Mesenchymal stem cell (in vitro differentiated cells and primary cell): ENCODE data around the gene HRH2.

Source experiments
- DNase-seq: peaks from one replicate; pipeline ENCODE4 v3.0.0-alpha.2; 2013
- H2AFZ ChIP-seq: one replicate; pipeline ENCODE4 v1.6.1; 2013; ENCODE audit warnings: low read depth, mild to moderate bottlenecking, control low read depth, inconsistent platforms, low read length, moderate library complexity
- H2AK5ac ChIP-seq: 2 replicates; pipeline ENCODE4 v1.6.1; 2013; ENCODE audit warnings: low read length, moderate library complexity, mild to moderate bottlenecking, inconsistent platforms; ENCODE audit not compliant: severe bottlenecking
- H2BK120ac ChIP-seq: one replicate; pipeline ENCODE4 v1.6.1; 2013; ENCODE audit warnings: low read depth, mild to moderate bottlenecking, inconsistent platforms, low read length, moderate library complexity
- H2BK12ac ChIP-seq, 2 experiments: one replicate each; pipeline ENCODE4 v1.6.1; 2013; ENCODE audit warnings: inconsistent platforms in 2 of 2, low read length in 2 of 2, mild to moderate bottlenecking in 2 of 2, moderate library complexity in 2 of 2, control low read depth in 1 of 2
- H2BK15ac ChIP-seq: one replicate; pipeline ENCODE4 v1.6.1; 2013; ENCODE audit warnings: mild to moderate bottlenecking, low read depth, inconsistent platforms; ENCODE audit not compliant: poor library complexity, severe bottlenecking
- H2BK5ac ChIP-seq: 2 replicates; pipeline ENCODE4 v1.6.1; 2013; ENCODE audit warnings: low read depth, mild to moderate bottlenecking, low read length, control low read depth, inconsistent platforms; ENCODE audit not compliant: poor library complexity, severe bottlenecking
- H3K14ac ChIP-seq, 2 experiments: one replicate each; pipeline ENCODE4 v1.6.1; 2013; ENCODE audit warnings: inconsistent platforms in 2 of 2, low read length in 2 of 2, control low read depth in 1 of 2, mild to moderate bottlenecking in 1 of 2, moderate library complexity in 1 of 2
- H3K18ac ChIP-seq, 2 experiments: one replicate each; pipeline ENCODE4 v1.6.1; 2013; ENCODE audit warnings: inconsistent platforms in 2 of 2, low read length in 2 of 2, control low read depth in 1 of 2, low read depth in 1 of 2, mild to moderate bottlenecking in 1 of 2
- H3K23ac ChIP-seq, 2 experiments: one replicate each; pipeline ENCODE4 v1.6.1; 2013; ENCODE audit warnings: inconsistent platforms in 2 of 2, low read length in 2 of 2, mild to moderate bottlenecking in 2 of 2, moderate library complexity in 2 of 2, control low read depth in 1 of 2
- H3K27ac ChIP-seq: 2 replicates; pipeline ENCODE4 v1.5.1; 2013; ENCODE audit warnings: mild to moderate bottlenecking, moderate library complexity, low read length, control low read depth, inconsistent platforms; ENCODE audit not compliant: poor library complexity, severe bottlenecking
- H3K27me3 ChIP-seq, 2 experiments: 2 replicates each; pipeline versions ENCODE4 v1.6.1 to v1.7.0; 2013; ENCODE audit warnings: low read length in 2 of 2, mild to moderate bottlenecking in 2 of 2, moderate library complexity in 2 of 2, control low read depth in 1 of 2, inconsistent platforms in 1 of 2; ENCODE audit not compliant: control insufficient read depth in 1 of 2, insufficient read depth in 1 of 2
- H3K36me3 ChIP-seq, 2 experiments: 2 replicates each; pipeline versions ENCODE4 v1.6.1 to v1.7.0; 2013; ENCODE audit warnings: low read length in 2 of 2, control low read depth in 1 of 2, inconsistent platforms in 1 of 2, low read depth in 1 of 2, mild to moderate bottlenecking in 1 of 2; ENCODE audit not compliant: insufficient read depth in 2 of 2, control insufficient read depth in 1 of 2
- H3K4ac ChIP-seq, 2 experiments: one replicate each; pipeline ENCODE4 v1.6.1; 2013; ENCODE audit warnings: inconsistent platforms in 2 of 2, low read length in 2 of 2, mild to moderate bottlenecking in 2 of 2, moderate library complexity in 2 of 2, control low read depth in 1 of 2, low read depth in 1 of 2
- H3K4me1 ChIP-seq: 2 replicates; pipeline ENCODE4 v1.6.1; 2013; ENCODE audit warnings: low read depth, low read length, control low read depth; ENCODE audit not compliant: control insufficient read depth, insufficient read depth
- H3K4me2 ChIP-seq: 2 replicates; pipeline ENCODE4 v1.6.1; 2013; ENCODE audit warnings: low read length, mild to moderate bottlenecking, inconsistent platforms; ENCODE audit not compliant: poor library complexity, severe bottlenecking
- H3K4me3 ChIP-seq, 2 experiments: 2 replicates each; pipeline versions ENCODE4 v1.5.1 to v1.7.0; 2013; ENCODE audit warnings: low read length in 2 of 2, mild to moderate bottlenecking in 2 of 2, control low read depth in 1 of 2, low read depth in 1 of 2; ENCODE audit not compliant: insufficient read depth in 1 of 2
- H3K79me1 ChIP-seq: replicated peaks from 2 replicates; pipeline ENCODE4 v1.6.1; 2013; ENCODE audit warnings: mild to moderate bottlenecking, control low read depth, low read length, inconsistent platforms; ENCODE audit not compliant: poor library complexity, severe bottlenecking
- H3K9ac ChIP-seq: 2 replicates; pipeline ENCODE4 v1.7.0; 2013; ENCODE audit warnings: mild to moderate bottlenecking, low read length, moderate library complexity
- H3K9me3 ChIP-seq: 2 replicates; pipeline ENCODE4 v1.7.0; 2013; ENCODE audit warnings: mild to moderate bottlenecking, low read length; ENCODE audit not compliant: control insufficient read depth
- H4K8ac ChIP-seq: one replicate; pipeline ENCODE4 v1.6.1; 2013; ENCODE audit warnings: inconsistent platforms, mild to moderate bottlenecking, low read length, moderate library complexity
- H4K91ac ChIP-seq: one replicate; pipeline ENCODE4 v1.6.1; 2013; ENCODE audit warnings: mild to moderate bottlenecking, low read length, inconsistent platforms
- WGBS: methylation state at CpG from one replicate; pipeline ENCODE4 v1.1.7; 2013; ENCODE audit warnings: mixed read lengths; 5-methylcytosine and 5-hydroxymethylcytosine counted together

The HRH2 gene

GRCh38 chr5:175693741-175694140 lies 35.9 kb downstream of the HRH2 start:
- Histone ChIP-seq H2BK15ac (no peak overlapping the region), H2BK5ac (no peak overlapping the region), H3K4me3 (no peak overlapping the region), H3K18ac (no peak overlapping the region), H3K27me3 (peaks cover 0 to 34% of the 10 kb centered on the region in 2 experiments), H3K36me3 (no peaks in the 10 kb centered on the region), H3K4me2 (no peak overlapping the region), H2BK120ac (no peak overlapping the region), H3K9me3 (no peaks in the 10 kb centered on the region), H3K27ac (no peak overlapping the region), H3K9ac (no peak overlapping the region), H3K14ac (no peak overlapping the region), H3K4me1 (peaks cover 2% of the 10 kb centered on the region), H2AK5ac (no peak overlapping the region), H4K8ac (no peak overlapping the region), H4K91ac (no peak overlapping the region), H3K4ac (no peak overlapping the region), H2BK12ac (no peak overlapping the region), H3K79me1 (no peaks in the 10 kb centered on the region), H3K23ac (no peak overlapping the region), H2AFZ (no peak overlapping the region)
- WGBS = 77% methylated on average over 5 of the region's 5 CpGs
- no peak for DNase-seq

GRCh38 chr5:175694371-175695160 lies 36.7 kb downstream of the HRH2 start:
- Histone ChIP-seq H2AK5ac (no peak overlapping the region), H2AFZ (no peak overlapping the region), H2BK120ac (no peak overlapping the region), H2BK5ac (no peak overlapping the region), H3K36me3 (no peaks in the 10 kb centered on the region), H3K9ac (no peak overlapping the region), H3K79me1 (no peaks in the 10 kb centered on the region), H3K4me3 (no peak overlapping the region), H3K27ac (no peak overlapping the region), H3K14ac (no peak overlapping the region), H4K91ac (no peak overlapping the region), H4K8ac (no peak overlapping the region), H2BK12ac (no peak overlapping the region), H3K27me3 (peaks cover 0 to 32% of the 10 kb centered on the region in 2 experiments), H3K9me3 (no peaks in the 10 kb centered on the region), H3K23ac (no peak overlapping the region), H2BK15ac (no peak overlapping the region), H3K4me1 (peaks cover 2% of the 10 kb centered on the region), H3K4ac (no peak overlapping the region), H3K4me2 (no peak overlapping the region), H3K18ac (no peak overlapping the region)
- DNase-seq = no peak
- WGBS = 89% methylated on average over 13 of the region's 13 CpGs

GRCh38 chr5:175695161-175696126 lies 37.6 kb downstream of the HRH2 start:
- WGBS = 81% methylated on average over 19 of the region's 19 CpGs
- no peak overlapping the region for H3K9ac ChIP-seq

More at GRCh38 chr5:175695161-175696126, 37.6 kb downstream of the HRH2 start:
- H3K27ac ChIP-seq = no peak overlapping the region
- H3K23ac ChIP-seq = no peak overlapping the region
- H3K14ac ChIP-seq = no peak overlapping the region
- no peak overlapping the region for H3K18ac ChIP-seq
- H2BK5ac ChIP-seq = no peak overlapping the region
- no peak overlapping the region for H2BK120ac ChIP-seq
- H3K9me3 ChIP-seq = no peaks in the 10 kb centered on the region
- H4K8ac ChIP-seq = no peak overlapping the region
- no peak overlapping the region for H3K4me2 ChIP-seq
- H3K79me1 ChIP-seq = no peaks in the 10 kb centered on the region
- H3K27me3 ChIP-seq = peaks cover 0 to 38% of the 10 kb centered on the region in 2 experiments
- H2AK5ac ChIP-seq = no peak overlapping the region
- no peak overlapping the region for H2BK15ac ChIP-seq
- H3K4me3 ChIP-seq = no peak overlapping the region
- no peaks in the 10 kb centered on the region for H3K36me3 ChIP-seq
- H2AFZ ChIP-seq = no peak overlapping the region
- H3K4me1 ChIP-seq = peaks cover 2% of the 10 kb centered on the region
- H3K4ac ChIP-seq = no peak overlapping the region
- DNase-seq = no peak
- H2BK12ac ChIP-seq = no peak overlapping the region
- H4K91ac ChIP-seq = no peak overlapping the region
